H1 (cell line): ENCODE results near the gene PIGZ.

Experiments used
- CEBPB ChIP-seq: IDR thresholded peaks from 2 replicates; pipeline ENCODE4 v1.6.1; 2012; ENCODE audit warnings: low read depth, low read length
- POLR2A ChIP-seq, 2 experiments: IDR thresholded peaks; 1 replicate in 1 of 2; 2 replicates in 1 of 2; pipeline ENCODE4 v1.6.1; 2011; ENCODE audit warnings: low read depth in 2 of 2, low read length in 2 of 2, mild to moderate bottlenecking in 2 of 2; ENCODE audit errors: control extremely low read depth in 1 of 2
- SIRT6 ChIP-seq: IDR thresholded peaks from one replicate; pipeline ENCODE4 v1.7.1; 2012; ENCODE audit warnings: low read length, inconsistent platforms
- SUZ12 ChIP-seq: fragments of 200-600 bp; sonication (generic); IDR thresholded peaks from 2 replicates; pipeline ENCODE4 v1.6.1; 2012; ENCODE audit warnings: mild to moderate bottlenecking, inconsistent platforms, low read length, moderate library complexity, mixed read lengths
- ZNF274 ChIP-seq: IDR thresholded peaks from 2 replicates; pipeline ENCODE4 v1.7.0; 2012; ENCODE audit warnings: low read length, borderline replicate concordance; ENCODE audit errors: extremely low read depth
- TF ChIP-seq, protein P1 (sequence below), 3 experiments: IDR thresholded peaks; 1 replicate in 2 of 3; 2 replicates in 1 of 3; pipeline versions ENCODE4 v1.5.1 to v1.6.1; 2011; ENCODE audit warnings: low read length in 3 of 3, mild to moderate bottlenecking in 3 of 3, inconsistent platforms in 2 of 3, low read depth in 1 of 3, moderate library complexity in 1 of 3; ENCODE audit not compliant: insufficient read depth in 1 of 3; ENCODE audit errors: control extremely low read depth in 1 of 3

DNA sequence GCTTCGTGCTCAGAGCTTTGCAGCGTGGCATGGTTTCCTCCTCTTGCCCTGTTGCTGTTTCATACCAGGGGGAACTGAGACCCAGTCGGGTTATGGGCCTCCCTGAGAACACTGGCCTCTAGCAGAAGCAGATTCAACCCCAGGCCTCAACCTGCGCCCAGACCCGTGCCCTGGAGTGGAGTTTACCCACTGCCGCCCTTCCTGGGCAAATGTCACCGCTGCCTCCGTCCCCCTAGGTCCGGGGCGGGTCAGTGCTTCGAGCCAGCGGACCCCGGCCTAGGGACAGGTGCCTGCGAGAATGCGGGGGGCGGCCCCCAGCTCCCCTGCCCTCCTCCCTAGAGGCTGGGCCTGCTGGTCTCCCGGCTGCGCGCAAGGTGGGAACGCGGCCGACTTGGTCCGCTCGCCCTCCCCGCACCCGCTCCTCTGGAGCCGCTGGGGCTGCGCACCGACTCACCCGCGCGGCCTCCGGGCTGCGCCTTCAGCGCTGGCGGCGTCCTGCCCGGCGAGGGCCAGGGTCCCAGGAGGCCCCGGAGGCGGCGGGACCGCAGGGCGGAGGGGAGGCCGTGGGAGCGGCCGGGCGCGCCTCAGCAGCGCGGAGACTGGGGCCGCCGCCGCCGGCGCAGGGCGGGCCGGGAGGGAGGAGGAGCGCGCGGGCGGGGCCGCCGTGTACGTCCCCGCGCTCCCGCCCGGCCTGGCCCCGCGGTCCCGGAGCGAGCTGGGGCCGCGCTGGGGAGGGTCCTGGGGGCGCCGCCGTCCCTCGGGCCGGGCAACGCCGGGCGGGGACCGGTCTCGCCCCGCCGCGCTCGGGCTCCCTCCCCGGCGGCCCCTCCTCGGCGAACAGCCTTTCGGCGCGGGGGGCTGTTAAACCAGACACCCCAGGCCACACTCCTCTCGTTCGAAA, at the start of gene PIGZ:
- TF ChIP-seq, protein P1, sequence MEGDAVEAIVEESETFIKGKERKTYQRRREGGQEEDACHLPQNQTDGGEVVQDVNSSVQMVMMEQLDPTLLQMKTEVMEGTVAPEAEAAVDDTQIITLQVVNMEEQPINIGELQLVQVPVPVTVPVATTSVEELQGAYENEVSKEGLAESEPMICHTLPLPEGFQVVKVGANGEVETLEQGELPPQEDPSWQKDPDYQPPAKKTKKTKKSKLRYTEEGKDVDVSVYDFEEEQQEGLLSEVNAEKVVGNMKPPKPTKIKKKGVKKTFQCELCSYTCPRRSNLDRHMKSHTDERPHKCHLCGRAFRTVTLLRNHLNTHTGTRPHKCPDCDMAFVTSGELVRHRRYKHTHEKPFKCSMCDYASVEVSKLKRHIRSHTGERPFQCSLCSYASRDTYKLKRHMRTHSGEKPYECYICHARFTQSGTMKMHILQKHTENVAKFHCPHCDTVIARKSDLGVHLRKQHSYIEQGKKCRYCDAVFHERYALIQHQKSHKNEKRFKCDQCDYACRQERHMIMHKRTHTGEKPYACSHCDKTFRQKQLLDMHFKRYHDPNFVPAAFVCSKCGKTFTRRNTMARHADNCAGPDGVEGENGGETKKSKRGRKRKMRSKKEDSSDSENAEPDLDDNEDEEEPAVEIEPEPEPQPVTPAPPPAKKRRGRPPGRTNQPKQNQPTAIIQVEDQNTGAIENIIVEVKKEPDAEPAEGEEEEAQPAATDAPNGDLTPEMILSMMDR (IDR thresholded peaks at IDR 0.05; ENCODE audit: control extremely low read depth in 1 of 3, insufficient read depth in 1 of 3, low read depth in 1 of 3, low read length in 3 of 3), result no peak
- TF ChIP-seq CEBPB, result no peak
- TF ChIP-seq SIRT6, result no peak
- no peak for TF ChIP-seq POLR2A (IDR thresholded peaks at IDR 0.05; ENCODE audit: control extremely low read depth in 1 of 2, low read depth in 2 of 2, low read length in 2 of 2)
- TF ChIP-seq SUZ12, result peak; percentile 42
- TF ChIP-seq ZNF274, result no peak
